ENCODE results near the gene PLP2.
"Not testable (repeated sequence)": the region's sequence is repeated elsewhere in the genome, so short reads cannot be mapped to it uniquely, and the experiment has no call there.

The PLP2 gene

GRCh38 chrX:49164589-49165360, 6.9 kb upstream of the PLP2 start:
- DNase-seq (ENCODE audit: low read depth): no peak
- no peak for TF ChIP-seq CTCF (conservative IDR thresholded peaks at IDR 0.05; ENCODE audit: low read depth, low read length)
- H3K4me3 ChIP-seq (ENCODE audit: low read depth, low read length): no peak overlapping the region

GRCh38 chrX:49165901-49166881, 5.5 kb upstream of the PLP2 start:
- peak; percentile 86 for DNase-seq (ENCODE audit: low read depth)
- peak; percentile 34 for TF ChIP-seq CTCF (conservative IDR thresholded peaks at IDR 0.05; ENCODE audit: low read depth, low read length)
- peak overlapping the region; percentile 48 for H3K4me3 ChIP-seq (ENCODE audit: low read depth, low read length)

- peak; percentile 61 for DNase-seq (ENCODE audit: low read depth)
- peak overlapping the region; percentile 48 for H3K4me3 ChIP-seq (ENCODE audit: low read depth, low read length)
- TF ChIP-seq CTCF (conservative IDR thresholded peaks at IDR 0.05; ENCODE audit: low read depth, low read length): no peak
Measured at GRCh38 chrX:49166914-49167739, 4.6 kb upstream of the PLP2 start.

GRCh38 chrX:49167740-49168108, 4.0 kb upstream of the PLP2 start:
- no peak for TF ChIP-seq CTCF (conservative IDR thresholded peaks at IDR 0.05; ENCODE audit: low read depth, low read length)
- peak overlapping the region; percentile 48 for H3K4me3 ChIP-seq (ENCODE audit: low read depth, low read length)
- no peak for DNase-seq (ENCODE audit: low read depth)

GRCh38 chrX:49172280-49172780, 632 bp downstream of the PLP2 start:
- TF ChIP-seq CTCF (conservative IDR thresholded peaks at IDR 0.05; ENCODE audit: low read depth, low read length): no peak
- DNase-seq (ENCODE audit: low read depth): peak; percentile 42
- H3K4me3 ChIP-seq (ENCODE audit: low read depth, low read length): peak overlapping the region; percentile 68

GRCh38 chrX:49173544-49173943, 1.8 kb downstream of the PLP2 start:
- not testable (repeated sequence) for H3K4me3 ChIP-seq (ENCODE audit: low read depth, low read length)

More at GRCh38 chrX:49173544-49173943, 1.8 kb downstream of the PLP2 start:
- DNase-seq (ENCODE audit: low read depth): not testable (repeated sequence)
